HepG2 (cell line): Measurements from ENCODE around the gene NOXO1. TPM values are rescaled to one million over a fixed set of nuclear protein-coding genes. Genes with fewer than 3 reads are reported as not detected.

ENCODE experiments used
- AGO2 ChIP-seq: fragments of 200-400 bp; formaldehyde crosslinking; optimal IDR thresholded peaks from 2 replicates; pipeline ENCODE3; 2017; ENCODE audit warnings: mild to moderate bottlenecking, low read depth, low read length, moderate library complexity
- ATAD3A ChIP-seq: sonication (generic); formaldehyde crosslinking; IDR thresholded peaks from 2 replicates; pipeline ENCODE4 v1.4.0; 2020; ENCODE audit warnings: missing genetic modification reagents
- HES4 ChIP-seq: sonication (generic); formaldehyde crosslinking; IDR thresholded peaks from 2 replicates; pipeline ENCODE4 v1.9.0; 2021; ENCODE audit warnings: mild to moderate bottlenecking, missing genetic modification reagents, borderline replicate concordance
- IRX3 ChIP-seq: sonication (generic); formaldehyde crosslinking; IDR thresholded peaks from 2 replicates; pipeline ENCODE4 v1.8.1; 2023; ENCODE audit warnings: mild to moderate bottlenecking, low read depth, missing genetic modification reagents, borderline replicate concordance
- KDM3A ChIP-seq: IDR thresholded peaks from 2 replicates; pipeline ENCODE4 v1.6.1; 2018; ENCODE audit warnings: low read depth, missing compliant biosample characterization
- MYC ChIP-seq: sonication (generic); formaldehyde crosslinking; IDR thresholded peaks from 2 replicates; pipeline ENCODE4 v1.9.0; 2021; ENCODE audit warnings: missing genetic modification reagents, borderline replicate concordance
- PHF21A ChIP-seq: sonication (generic); formaldehyde crosslinking; IDR thresholded peaks from 2 replicates; pipeline ENCODE4 v1.5.0; 2020; ENCODE audit warnings: mild to moderate bottlenecking, missing genetic modification reagents
- SP2 ChIP-seq: sonication (generic); formaldehyde crosslinking; IDR thresholded peaks from 2 replicates; pipeline ENCODE4 v1.5.1; 2020; ENCODE audit warnings: mild to moderate bottlenecking, missing genetic modification reagents
- ZBTB3 ChIP-seq: sonication (generic); formaldehyde crosslinking; IDR thresholded peaks from 2 replicates; pipeline ENCODE4 v1.4.0; 2020; ENCODE audit warnings: low read depth, mild to moderate bottlenecking, moderate library complexity, missing genetic modification reagents, borderline replicate concordance
- ZBTB39 ChIP-seq: sonication (generic); formaldehyde crosslinking; IDR thresholded peaks from 2 replicates; pipeline ENCODE4 v1.5.0; 2020; ENCODE audit warnings: missing genetic modification reagents
- ZBTB44 ChIP-seq: sonication (generic); formaldehyde crosslinking; IDR thresholded peaks from 2 replicates; pipeline ENCODE4 v1.4.0; 2020; ENCODE audit warnings: missing genetic modification reagents
- ZMYM4 ChIP-seq: sonication (generic); formaldehyde crosslinking; IDR thresholded peaks from 2 replicates; pipeline ENCODE4 v1.8.1; 2023; ENCODE audit warnings: mild to moderate bottlenecking, missing genetic modification reagents
- ZNF24 ChIP-seq: fragments of 450-650 bp; IDR thresholded peaks from 2 replicates; pipeline ENCODE4 v1.6.1; 2017; ENCODE audit warnings: antibody characterized with exemption, mild to moderate bottlenecking
- ZNF329 ChIP-seq: sonication (generic); formaldehyde crosslinking; IDR thresholded peaks from 2 replicates; pipeline ENCODE4 v1.9.0; 2021; ENCODE audit warnings: low read depth, mild to moderate bottlenecking, missing genetic modification reagents
- ZNF383 ChIP-seq: sonication (generic); formaldehyde crosslinking; IDR thresholded peaks from 2 replicates; pipeline ENCODE4 v1.4.0; 2020; ENCODE audit warnings: missing genetic modification reagents, mild to moderate bottlenecking, borderline replicate concordance
- ZNF556 ChIP-seq: sonication (generic); formaldehyde crosslinking; IDR thresholded peaks from 2 replicates; pipeline ENCODE4 v1.4.0; 2020; ENCODE audit warnings: mild to moderate bottlenecking, missing genetic modification reagents, borderline replicate concordance
- ZNF562 ChIP-seq: sonication (generic); formaldehyde crosslinking; IDR thresholded peaks from 2 replicates; pipeline ENCODE4 v1.8.0; 2022; ENCODE audit warnings: missing genetic modification reagents, borderline replicate concordance
- ZNF687 ChIP-seq: sonication (generic); formaldehyde crosslinking; IDR thresholded peaks from 2 replicates; pipeline ENCODE4 v1.5.1; 2020; ENCODE audit warnings: mild to moderate bottlenecking, missing genetic modification reagents, moderate library complexity
- ZNF766 ChIP-seq: sonication (generic); formaldehyde crosslinking; IDR thresholded peaks from 2 replicates; pipeline ENCODE4 v1.5.0; 2020; ENCODE audit warnings: missing genetic modification reagents, borderline replicate concordance
- ZNF781 ChIP-seq: sonication (generic); formaldehyde crosslinking; IDR thresholded peaks from 2 replicates; pipeline ENCODE4 v1.5.1; 2020; ENCODE audit warnings: borderline replicate concordance, mild to moderate bottlenecking, missing genetic modification reagents; ENCODE audit errors: not compliant biosample characterization
- ZNF792 ChIP-seq: IDR thresholded peaks from 2 replicates; pipeline ENCODE4 v1.6.1; 2016
- polyA plus RNA-seq, 8 experiments: library from polyadenylated mRNA; depleted of rRNA in 3 of 8; stranded (reverse) in 7 of 8; unstranded in 1 of 8; fragments of >200 nt; fragmentation: Illumina TruSeq in 4 of 8; extraction: Trizol in 4 of 8; gene quantifications; 2 replicates each; pipeline versions ENCODE4 v1.2.1 to v1.2.3, GENCODE V29; 2011 to 2016; ENCODE audit warnings: low read depth in 4 of 8, missing spikeins in 1 of 8, mixed read lengths in 1 of 8; ENCODE audit not compliant: insufficient read depth in 1 of 8
- total RNA-seq, 5 experiments: library from RNA; depleted of rRNA; stranded (reverse); fragments of >200 nt; fragmentation: Illumina TruSeq; extraction: Trizol; gene quantifications; 2 replicates each; pipeline ENCODE4 v1.2.3, GENCODE V29; 2016; ENCODE audit warnings: low read depth in 1 of 5

The NOXO1 gene
- total and polyA plus RNA-seq, 2 of the 13 experiments (the other 11 are each of a cell fraction or from before 2014, with no cell fraction given): 0.69 to 1.4 TPM

GRCh38 chr16:1964506-1965395 is 16.5 kb downstream of the NOXO1 start, which contains the start of gene RPS2 (continued):
- no peak for TF ChIP-seq ZBTB44 (CRISPR knock-in tag)
- TF ChIP-seq ZNF687: peak; percentile 75
- no peak for TF ChIP-seq ZBTB3 (CRISPR knock-in tag)
- no peak for TF ChIP-seq ZNF562 (CRISPR knock-in tag)
- TF ChIP-seq HES4 (CRISPR knock-in tag): peak; percentile 81; the same call in 1 of the 2 replicates
- TF ChIP-seq ZNF329 (CRISPR knock-in tag): peak; percentile 40; the same call in 1 of the 2 replicates
- 0 out of 2 replicates have a peak, but pooled peaks have one; percentile 21 for TF ChIP-seq KDM3A (CRISPR knock-in tag)
- TF ChIP-seq ZNF792 (CRISPR knock-in tag): 0 out of 2 replicates have a peak, but pooled peaks have one; percentile 46
- no peak for TF ChIP-seq ZNF556
- TF ChIP-seq ZMYM4 (CRISPR knock-in tag): peak; percentile 90
- TF ChIP-seq PHF21A: peak; percentile 70
- TF ChIP-seq ZBTB39 (CRISPR knock-in tag): no peak
- TF ChIP-seq ATAD3A (CRISPR knock-in tag): 0 out of 2 replicates have a peak, but pooled peaks have one; percentile 22
- peak; percentile 97 for TF ChIP-seq AGO2
- no peak for TF ChIP-seq ZNF24
- TF ChIP-seq SP2: peak; percentile 33; the same call in 1 of the 2 replicates
- TF ChIP-seq ZNF383: no peak
- peak; percentile 53; the same call in 1 of the 2 replicates for TF ChIP-seq ZNF766 (CRISPR knock-in tag)
- TF ChIP-seq MYC: peak; percentile 97
- TF ChIP-seq ZNF781 (CRISPR knock-in tag): peak; percentile 81
- 0 out of 2 replicates have a peak, but pooled peaks have one; percentile 1 for TF ChIP-seq IRX3 (CRISPR knock-in tag)
